Mucosa of gallbladder (tissue), 1 donor: ENCODE results near the gene ZNF81. TPM values are rescaled to one million over a fixed set of nuclear protein-coding genes. Genes with fewer than 3 reads are reported as not detected.
"Not testable (repeated sequence)": the region's sequence is repeated elsewhere in the genome, so short reads cannot be mapped to it uniquely, and the experiment has no call there.

Source experiments
- DNase-seq: peaks from one replicate; pipeline ENCODE4 v3.0.0-alpha.2; 2020; ENCODE audit warnings: low spot score
- total RNA-seq: library from RNA; stranded (reverse); gene quantifications from one replicate; pipeline ENCODE4 v1.2.1, GENCODE V29; 2021
- donor health status: DM: no; HTN: no; CAD: no.

ZNF81 gene
- total RNA-seq, 1 donor from 2014 or later, result 10.4 TPM

GRCh38 chrX:47844117-47844516 lies 7.4 kb downstream of the ZNF81 start:
- DNase-seq, result no peak

DNA sequence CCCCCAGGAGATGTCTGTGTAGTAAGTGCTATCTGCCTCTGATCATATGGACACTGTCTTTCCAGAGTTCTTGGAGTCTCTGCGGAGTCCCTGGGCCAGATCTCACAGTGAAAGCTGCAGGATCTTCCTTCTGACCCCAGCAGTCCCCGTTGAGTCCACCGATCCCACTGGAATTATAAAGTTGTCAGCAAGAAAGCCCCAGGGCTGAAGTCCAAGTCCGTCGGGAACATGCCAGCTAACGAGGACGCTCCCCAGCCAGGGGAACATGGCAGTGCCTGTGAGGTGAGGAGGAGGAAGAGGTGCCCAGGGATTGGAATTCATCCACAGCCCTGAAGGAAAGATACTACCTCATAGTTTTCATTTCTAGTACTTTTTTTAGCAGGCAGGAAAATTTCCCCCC lies 9.3 kb downstream of the ZNF81 start:
- DNase-seq, result no peak

DNA sequence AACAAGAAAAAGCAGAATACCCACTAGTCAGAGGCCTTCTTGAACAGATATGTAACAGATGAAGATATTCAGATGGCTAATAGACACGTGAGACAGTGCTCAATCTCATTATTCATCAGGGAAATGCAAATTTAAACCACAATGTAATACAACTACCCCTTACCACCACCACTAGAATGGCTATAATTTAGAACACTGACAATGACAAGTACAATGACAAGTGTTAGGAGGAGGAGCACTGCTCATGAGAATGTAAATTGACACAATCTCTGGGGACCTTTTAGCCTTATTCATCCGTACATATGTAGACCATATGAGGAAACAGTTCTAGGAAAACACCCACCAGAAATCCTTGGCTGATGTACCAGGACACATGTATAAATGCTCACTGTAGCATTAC lies 13.1 kb downstream of the ZNF81 start:
- no peak for DNase-seq

DNA sequence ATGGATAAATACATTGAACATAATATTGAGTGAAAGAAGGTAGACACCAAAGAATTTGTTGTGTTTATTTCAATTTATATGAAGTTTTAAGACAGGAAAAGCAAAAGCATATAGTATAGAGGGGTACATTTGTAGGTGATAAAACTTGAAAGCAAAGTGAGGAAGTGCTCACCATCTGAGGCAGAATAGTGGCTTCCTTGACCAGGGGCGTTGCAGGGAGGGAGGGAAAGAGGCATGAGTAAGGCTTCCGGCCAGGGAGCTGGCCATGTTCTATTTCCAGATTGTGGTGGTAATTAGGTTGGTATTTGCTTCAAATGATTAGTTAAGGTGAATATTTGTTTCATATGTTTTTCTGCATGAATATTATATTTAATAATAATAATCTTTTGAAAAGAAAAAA lies 13.7 kb downstream of the ZNF81 start:
- DNase-seq, result not testable (repeated sequence)

DNA sequence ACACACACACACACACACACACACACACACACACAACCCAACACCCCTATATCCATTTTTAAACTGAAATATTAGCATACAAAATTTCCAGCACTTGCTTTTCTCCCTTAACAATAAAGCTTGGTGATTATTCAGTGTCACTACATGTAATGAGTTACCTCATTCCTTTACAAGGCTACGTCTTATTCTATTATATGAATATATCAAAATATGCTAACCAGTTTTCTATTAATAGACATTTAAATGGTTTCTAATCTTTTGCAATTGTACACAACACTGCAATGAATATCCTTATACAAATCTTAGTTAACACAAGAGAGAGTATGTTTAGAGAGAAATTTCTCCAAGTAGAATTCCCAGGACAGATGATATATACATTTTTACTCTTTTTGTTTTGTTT lies 14.2 kb downstream of the ZNF81 start:
- no peak for DNase-seq

DNA sequence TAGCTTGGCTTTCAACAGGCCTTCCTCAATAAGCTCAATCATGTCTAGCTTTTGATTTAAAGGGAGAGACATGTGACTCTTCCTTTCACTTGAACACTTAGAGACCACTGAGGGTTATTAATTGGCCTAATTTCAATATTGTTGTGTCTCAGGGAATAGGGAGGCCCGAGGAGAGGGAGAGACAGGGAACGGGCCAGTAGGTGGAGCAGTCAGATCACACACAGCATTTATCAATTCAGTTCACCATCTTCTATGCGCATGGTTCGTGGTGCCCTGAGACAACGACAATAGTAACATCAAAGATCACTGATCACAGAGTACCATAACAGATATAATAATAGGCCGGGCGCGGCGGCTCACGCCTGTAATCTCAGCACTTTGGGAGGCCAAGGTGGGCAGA lies 17.8 kb downstream of the ZNF81 start:
- peak; percentile 10 for DNase-seq

DNA sequence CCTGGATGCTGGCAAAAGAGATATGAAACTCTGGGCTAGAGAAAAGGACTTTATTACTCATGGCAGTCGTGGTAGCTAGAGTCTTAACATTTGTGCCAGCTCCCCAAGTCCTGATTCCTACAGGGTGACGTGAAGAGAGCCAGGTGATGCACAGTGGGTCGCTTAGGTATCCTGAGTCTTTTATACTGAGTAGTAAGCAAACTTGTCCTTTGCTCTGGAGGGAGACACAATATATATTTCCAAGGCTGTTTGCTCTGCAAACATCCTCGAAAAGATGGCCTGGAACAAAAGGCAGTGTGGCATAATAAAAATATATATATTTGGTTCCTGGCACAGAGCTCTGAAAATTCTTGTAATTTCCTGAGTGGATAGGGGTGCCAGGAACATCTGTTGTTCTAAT lies 23.0 kb downstream of the ZNF81 start:
- DNase-seq, result no peak

DNA sequence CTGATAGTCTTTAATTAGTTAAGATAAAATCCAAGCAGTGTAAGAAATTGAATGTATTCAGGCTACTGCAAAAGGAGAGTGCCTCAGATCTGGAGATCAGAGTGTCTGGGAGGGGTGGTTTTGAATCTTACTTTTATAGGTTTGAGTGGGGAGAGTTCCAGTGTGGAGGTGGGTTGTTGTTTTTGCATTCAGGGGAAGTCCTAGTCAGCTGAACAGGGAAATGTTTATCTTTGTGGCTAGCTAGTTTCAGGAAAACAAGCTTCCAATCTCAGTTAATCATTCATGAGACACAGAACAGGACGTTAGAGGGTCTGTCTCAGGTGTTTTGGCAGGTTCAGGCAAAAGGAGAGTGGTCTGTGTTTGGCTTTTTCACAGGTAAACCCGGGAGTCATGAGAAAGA lies 26.0 kb downstream of the ZNF81 start:
- DNase-seq, result no peak

DNA sequence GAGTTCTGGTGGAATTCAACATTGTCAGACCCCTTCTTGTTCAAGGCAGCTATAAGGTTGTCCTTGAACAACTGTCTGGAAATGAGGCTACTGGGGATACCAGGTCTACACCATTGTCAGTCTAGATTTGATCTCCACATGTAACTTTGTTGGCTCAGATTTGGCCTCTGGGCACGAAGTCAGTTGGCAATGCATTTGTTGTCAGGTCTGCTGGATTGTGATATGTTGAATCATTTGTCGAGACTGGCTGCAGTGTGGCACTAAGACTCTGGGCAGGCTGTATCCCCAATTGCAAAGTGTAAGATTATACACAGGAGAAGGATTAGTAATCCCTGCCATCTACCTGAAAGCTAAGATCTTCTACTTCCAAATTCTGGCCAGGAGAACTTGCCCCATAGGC lies 26.5 kb downstream of the ZNF81 start:
- no peak for DNase-seq

DNA sequence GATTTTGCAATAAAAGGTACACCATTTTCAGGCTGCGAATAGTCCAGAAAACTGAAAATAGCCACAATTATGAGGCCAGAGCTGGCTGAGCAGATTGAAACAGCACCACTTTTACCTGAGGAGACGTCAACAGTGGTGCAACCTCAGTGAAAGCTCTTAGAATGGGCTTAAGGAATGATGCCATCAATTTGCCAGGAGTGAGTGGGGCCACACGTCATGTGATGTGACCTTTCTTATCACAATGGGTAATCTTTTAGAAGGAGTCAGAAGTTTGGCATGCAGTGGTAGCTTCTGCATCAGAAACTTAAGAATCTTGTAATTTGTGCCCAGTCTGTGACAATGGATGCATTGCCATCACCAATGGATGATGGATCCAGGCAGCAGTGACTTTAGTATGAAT lies 27.6 kb downstream of the ZNF81 start:
- DNase-seq, result no peak

DNA sequence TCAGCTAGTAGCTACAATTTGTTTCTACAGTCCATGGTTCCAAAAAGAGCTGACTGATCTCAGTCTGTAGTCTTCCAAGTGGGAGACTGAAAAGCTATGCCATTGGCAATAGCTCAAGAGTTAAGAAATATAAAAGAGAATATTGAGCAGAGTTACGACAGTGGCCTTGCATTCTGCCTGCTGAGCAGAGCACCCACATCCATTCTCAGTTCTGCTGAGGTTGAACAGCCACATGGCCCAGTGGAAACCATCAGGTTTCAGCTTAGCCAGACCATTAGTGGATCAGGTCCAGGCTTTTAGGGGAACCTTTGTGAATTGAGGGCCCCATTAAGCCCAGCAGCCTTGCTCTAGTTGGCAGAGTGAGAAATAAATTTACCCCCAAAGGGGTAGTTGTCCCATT lies 28.1 kb downstream of the ZNF81 start:
- no peak for DNase-seq

- no peak for DNase-seq
Measured at GRCh38 chrX:47873123-47873522, 36.4 kb downstream of the ZNF81 start.

GRCh38 chrX:47877327-47877726 lies 40.6 kb downstream of the ZNF81 start:
- DNase-seq, result no peak

DNA sequence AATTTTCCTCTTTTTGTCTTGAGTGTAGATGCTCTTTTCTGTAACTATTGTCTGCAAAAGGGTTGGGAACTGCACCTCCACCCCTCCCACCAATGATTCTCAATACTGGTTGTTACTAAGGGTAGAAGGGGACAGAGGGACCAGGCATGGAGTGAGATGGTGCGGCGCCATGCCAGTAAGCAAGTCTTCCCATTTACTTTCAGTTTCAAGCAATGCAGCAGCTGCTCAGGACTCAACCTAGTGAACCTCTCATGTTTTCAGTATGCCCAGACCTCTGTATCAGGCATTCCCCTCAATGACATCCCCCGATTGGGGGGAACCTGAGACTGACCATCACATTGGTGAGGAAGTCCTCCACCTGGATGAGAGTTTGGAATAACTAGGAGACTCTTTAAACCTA lies 41.5 kb downstream of the ZNF81 start:
- DNase-seq, result no peak

GRCh38 chrX:47879463-47879862 lies 42.8 kb downstream of the ZNF81 start:
- no peak for DNase-seq

GRCh38 chrX:47880927-47881326 lies 44.2 kb downstream of the ZNF81 start:
- DNase-seq, result no peak

GRCh38 chrX:47885501-47885900 lies 48.8 kb downstream of the ZNF81 start:
- DNase-seq, result no peak

- no peak for DNase-seq
Measured at GRCh38 chrX:47898024-47898423, 61.3 kb downstream of the ZNF81 start.

GRCh38 chrX:47900833-47901232 lies 64.1 kb downstream of the ZNF81 start:
- DNase-seq, result no peak

DNA sequence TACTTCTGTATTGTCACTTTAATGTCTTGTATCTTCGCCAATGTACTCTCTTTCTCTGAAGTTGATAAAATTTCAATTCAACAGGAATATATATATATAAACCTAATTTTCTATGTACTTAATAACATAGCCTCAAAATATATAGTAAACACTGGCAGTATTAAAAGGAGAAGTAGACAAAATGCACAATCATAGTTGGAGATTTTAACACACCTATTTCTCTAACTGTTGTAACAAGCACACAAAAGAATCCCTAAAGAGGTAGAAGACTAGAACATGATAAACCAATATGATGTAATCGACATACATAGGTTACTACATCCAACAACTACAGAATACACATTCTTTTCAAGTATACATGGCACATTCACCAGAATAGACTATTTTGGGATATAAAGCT lies 65.5 kb downstream of the ZNF81 start:
- no peak for DNase-seq

- no peak for DNase-seq
Measured at GRCh38 chrX:47915886-47916493, 79.3 kb downstream of the ZNF81 start.

GRCh38 chrX:47918274-47918673 lies 81.6 kb downstream of the ZNF81 start:
- no peak for DNase-seq

DNA sequence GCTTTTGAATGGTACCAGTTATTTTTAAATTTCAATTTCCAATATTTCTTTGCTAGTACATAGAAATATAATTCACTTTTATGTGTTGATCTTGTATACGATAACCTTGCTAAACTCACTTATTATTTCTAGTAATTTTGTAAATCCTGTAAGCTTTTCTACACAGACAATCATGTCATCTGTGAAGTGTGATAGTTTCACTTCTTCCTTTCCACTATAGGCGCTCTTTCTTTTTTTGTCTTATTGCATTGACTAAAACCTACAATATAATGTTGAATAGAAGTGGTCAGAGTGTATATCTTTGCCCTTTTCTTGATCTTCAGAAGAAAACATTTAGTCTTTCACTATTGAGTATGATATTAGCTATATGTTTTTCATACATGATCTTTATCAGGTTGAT lies 90.5 kb downstream of the ZNF81 start:
- DNase-seq, result no peak

DNA sequence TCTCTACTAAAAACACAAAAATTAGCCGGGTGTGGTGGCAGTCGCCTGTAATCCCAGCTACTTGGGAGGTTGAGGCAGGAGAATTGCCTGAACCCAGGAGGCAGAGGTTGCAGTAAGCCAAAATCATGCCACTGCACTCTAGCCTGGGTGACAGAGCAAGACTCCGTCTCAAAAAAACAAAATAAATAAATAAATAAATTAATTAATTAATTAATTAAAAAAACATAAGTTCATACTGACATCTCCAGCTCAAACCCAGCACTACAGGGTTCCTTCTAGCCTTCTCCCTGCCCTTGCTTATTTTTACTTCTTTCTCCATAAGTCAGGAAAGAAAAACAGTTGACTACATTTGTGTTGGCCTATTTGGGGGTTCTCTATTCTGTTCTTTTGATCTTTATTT lies 95.3 kb downstream of the ZNF81 start:
- DNase-seq, result not testable (repeated sequence)

- DNase-seq, result no peak
Measured at GRCh38 chrX:47933946-47934345, 97.2 kb downstream of the ZNF81 start.
